A549 (cell line): Measurements from ENCODE around the gene CNNM2. TPM values are rescaled to one million over a fixed set of nuclear protein-coding genes. Genes with fewer than 3 reads are reported as not detected.

Experiments used
- ATAC-seq, 2 experiments: fragments of 200-7000 bp in 1 of 2; fragments of >200 bp in 1 of 2; cut with Nextera tagmentation in 1 of 2; cut with Tn5 transposase in 1 of 2; 3 replicates each; pipeline versions ENCODE4 v1.8.0 to v1.9.1; 2018 to 2020; ENCODE audit warnings: mild to moderate bottlenecking in 1 of 2, moderate library complexity in 1 of 2
- CTCF ChIA-PET: fragments of 300-600 bp; sonication (Branson Sonifier 250); formaldehyde crosslinking; extraction: SDS; loops from one replicate; lab custom pipeline; 2021; ENCODE audit warnings: antibody characterized with exemption, inconsistent platforms; lab: Yijun Ruan, JAX
- POLR2A ChIA-PET: fragments of 350-600 bp; formaldehyde crosslinking; extraction: SDS; loops from one replicate; lab custom pipeline; 2021; ENCODE audit warnings: antibody characterized with exemption, inconsistent platforms; lab: Yijun Ruan, JAX
- DNase-seq, 2 experiments: peaks; one replicate each; pipeline versions ENCODE4 v3.0.0 to v3.0.0-alpha.2; 2011 to 2016; ENCODE audit warnings: low read depth in 1 of 2, low spot score in 1 of 2
- FAIRE-seq: peaks from 2 replicates; lab custom pipeline; 2011; peaks lifted over from hg19 to GRCh38; lab: Jason Lieb, UNC
- H3K27ac ChIP-seq, 2 experiments: fragments of >200 bp; sonication (Bioruptor Twin); formaldehyde crosslinking; 3 replicates each; pipeline ENCODE4 v1.5.1; 2016 to 2017
- H3K4me1 ChIP-seq: fragments of >200 bp; sonication (Bioruptor Twin); formaldehyde crosslinking; 3 replicates; pipeline ENCODE4 v1.6.1; 2016
- H3K4me2 ChIP-seq: fragments of >200 bp; sonication (Bioruptor Twin); formaldehyde crosslinking; 3 replicates; pipeline ENCODE4 v1.6.1; 2016
- H3K4me3 ChIP-seq: fragments of >200 bp; sonication (Bioruptor Twin); formaldehyde crosslinking; 3 replicates; pipeline ENCODE4 v1.5.1; 2016
- H3K9me3 ChIP-seq: fragments of >200 bp; sonication (Bioruptor Twin); formaldehyde crosslinking; 3 replicates; pipeline ENCODE4 v1.6.1; 2016
- ATOH8 ChIP-seq: fragments of 250-450 bp; sonication (Bioruptor Pico); IDR thresholded peaks from 2 replicates; pipeline ENCODE4 v1.5.0; 2020; ENCODE audit warnings: low read depth, mild to moderate bottlenecking, moderate library complexity
- CEBPB ChIP-seq, 2 experiments: fragments of >200 bp in 1 of 2; sonication (Bioruptor Twin) in 1 of 2; formaldehyde crosslinking in 1 of 2; IDR thresholded peaks; 2 replicates each; pipeline ENCODE4 v1.6.1; 2012 to 2016
- CHD2 ChIP-seq: fragments of 150-350 bp; IDR thresholded peaks from 2 replicates; pipeline ENCODE4 v1.6.1; 2014; ENCODE audit warnings: low read length; ENCODE audit not compliant: partially characterized antibody
- CTCF ChIP-seq: fragments of >200 bp; sonication (Bioruptor Twin); formaldehyde crosslinking; IDR thresholded peaks from 3 replicates; pipeline ENCODE4 v1.5.1; 2016
- EP300 ChIP-seq, 2 experiments: fragments of >200 bp; sonication (Bioruptor Twin); formaldehyde crosslinking; IDR thresholded peaks; 2 replicates in 1 of 2; 3 replicates in 1 of 2; pipeline ENCODE4 v1.6.1; 2016 to 2017
- FOSL2 ChIP-seq, 2 experiments: fragments of 450-650 bp in 1 of 2; fragments of >200 bp in 1 of 2; sonication (Bioruptor Twin) in 1 of 2; formaldehyde crosslinking; IDR thresholded peaks; 2 replicates each; pipeline versions ENCODE4 v1.5.0 to v1.6.1; 2016 to 2020; ENCODE audit warnings: mild to moderate bottlenecking in 1 of 2, moderate library complexity in 1 of 2
- HES2 ChIP-seq: fragments of >200 bp; sonication (Bioruptor Twin); formaldehyde crosslinking; IDR thresholded peaks from 2 replicates; pipeline ENCODE4 v1.6.1; 2016
- JUN ChIP-seq, 2 experiments: fragments of >200 bp; sonication (Bioruptor Twin); formaldehyde crosslinking; IDR thresholded peaks; 2 replicates in 1 of 2; 3 replicates in 1 of 2; pipeline ENCODE4 v1.6.1; 2016 to 2017
- MAZ ChIP-seq: fragments of 150-350 bp; IDR thresholded peaks from 2 replicates; pipeline ENCODE4 v1.6.1; 2014; ENCODE audit warnings: antibody characterized with exemption, low read depth, low read length, borderline replicate concordance
- NFE2L2 ChIP-seq: fragments of 150-350 bp; conservative IDR thresholded peaks from 2 replicates; pipeline ENCODE4 v1.6.1; 2014; ENCODE audit warnings: low read length
- NPAS2 ChIP-seq: fragments of 250-450 bp; sonication (Bioruptor Pico); IDR thresholded peaks from 2 replicates; pipeline ENCODE4 v1.8.0; 2022; ENCODE audit warnings: mild to moderate bottlenecking, moderate library complexity, borderline replicate concordance
- PBX3 ChIP-seq: IDR thresholded peaks from 2 replicates; pipeline ENCODE4 v1.6.1; 2012
- REST ChIP-seq: fragments of 200-600 bp; sonication (generic); IDR thresholded peaks from 2 replicates; pipeline ENCODE4 v1.6.1; 2016; ENCODE audit warnings: antibody characterized with exemption, mild to moderate bottlenecking, moderate library complexity
- TFCP2L1 ChIP-seq: fragments of 250-450 bp; sonication (Bioruptor Pico); IDR thresholded peaks from 2 replicates; pipeline ENCODE4 v1.5.0; 2021; ENCODE audit warnings: mild to moderate bottlenecking
- TP53 ChIP-seq: fragments of 250-450 bp; sonication (Bioruptor Pico); IDR thresholded peaks from 2 replicates; pipeline ENCODE4 v1.5.0; 2021; ENCODE audit warnings: mild to moderate bottlenecking, moderate library complexity
- ZFP36 ChIP-seq: fragments of 450-650 bp; IDR thresholded peaks from 2 replicates; pipeline ENCODE4 v1.6.1; 2014; ENCODE audit warnings: borderline replicate concordance; ENCODE audit not compliant: partially characterized antibody
- WGBS: methylation state at CpG from one replicate; pipeline ENCODE4 v1.1.6; 2017; ENCODE audit errors: missing lambda C conversion rate; 5-methylcytosine and 5-hydroxymethylcytosine counted together
- polyA plus RNA-seq, 4 experiments: library from polyadenylated mRNA; depleted of rRNA in 3 of 4; stranded (reverse); fragments of >200 nt; fragmentation: RNase III in 1 of 4; extraction: RNeasy Plus Mini Kit Qiagen cat#74134 plus additional on column Dnase treatment in 1 of 4; gene quantifications; 2 replicates in 3 of 4; 3 replicates in 1 of 4; pipeline ENCODE4 v1.2.3, GENCODE V29; 2011 to 2017

Gene CNNM2
- polyA plus RNA-seq, 2 of the 4 experiments (the other 2 are of a cell fraction) = 6.4 to 6.9 TPM

- DNase-seq = no peak
- TF ChIP-seq REST (no peak), PBX3 (no peak), MAZ (no peak), TFCP2L1 (CRISPR knock-in tag) (no peak), HES2 (no peak), ZFP36 (no peak), CTCF (no peak), NPAS2 (no peak), ATOH8 (CRISPR knock-in tag) (no peak), FOSL2 (IDR thresholded peaks at IDR 0.05) (no peak), FOSL2 (CRISPR knock-in tag; IDR thresholded peaks at IDR 0.05) (no peak), JUN (IDR thresholded peaks at IDR 0.05) (no peak), TP53 (CRISPR knock-in tag) (no peak)
- TF ChIP-seq, all 56 proteins: peak for 0
- ChIA-PET CTCF (interaction anchor here (0.8 to 2.1 kb wide), 8 partner anchors 10 to 245 kb away, joined by 3 to 6 read pairs (median 3); no protein-coding TSS in a partner anchor), POLR2A (no interaction called here)
- H3K4me3 ChIP-seq = no peak overlapping the region
- H3K4me2 ChIP-seq = no peak overlapping the region
- 86% methylated on average over 11 of the region's 11 CpGs for WGBS
- ATAC-seq (peak in 1 of 2 experiments; percentile 3; a peak in 1 of 6 replicates), FAIRE-seq (no peak)
- no peaks in the 10 kb centered on the region for H3K4me1 ChIP-seq
- no peaks in the 10 kb centered on the region for H3K9me3 ChIP-seq
- H3K27ac ChIP-seq = no peak overlapping the region
Observed at GRCh38 chr10:103079946-103080345, 161.9 kb downstream of the CNNM2 start.

- Histone ChIP-seq H3K27ac (no peak overlapping the region), H3K9me3 (no peaks in the 10 kb centered on the region), H3K4me1 (no peaks in the 10 kb centered on the region), H3K4me2 (no peak overlapping the region), H3K4me3 (no peak overlapping the region)
- no peak for FAIRE-seq
- ATAC-seq = peak; percentile 5 to 18; a peak in 3 of 6 replicates
- TF ChIP-seq EP300 (IDR thresholded peaks at IDR 0.05) (no peak), PBX3 (no peak), NFE2L2 (no peak), CHD2 (no peak), CEBPB (IDR thresholded peaks at IDR 0.05) (no peak)
- ChIA-PET POLR2A (no interaction called here), CTCF (interaction anchor here (0.7 to 2.1 kb wide), 8 partner anchors 9 to 252 kb away, joined by 3 to 8 read pairs (median 4); partner anchors contain the start of gene CNNM2)
- 100% methylated on average over 3 of the region's 4 CpGs for WGBS
- no peak for DNase-seq
Observed at GRCh38 chr10:103080891-103081581, 162.9 kb downstream of the CNNM2 start.
